GM19328 (cell line): ENCODE results near the gene PTPRR.

Source experiments
- ATAC-seq: cut with Tn5 transposase; IDR thresholded peaks from one replicate; pipeline ENCODE4 v1.9.1; 2021; ENCODE audit warnings: mild to moderate bottlenecking, moderate library complexity; ENCODE audit not compliant: unreplicated experiment

The PTPRR gene

GRCh38 chr12:70920251-70920851 lies at the start of gene PTPRR:
Gene PTPRR, minus strand, starts transcription at chr12:70920738. Its CDS starts 348 bp downstream, at chr12:70920390.
- no peak for ATAC-seq

- no peak for ATAC-seq
Measured at GRCh38 chr12:70966996-70967790, 46.7 kb upstream of the PTPRR start.

- ATAC-seq: no peak
Measured at GRCh38 chr12:70966046-70966445, 45.5 kb upstream of the PTPRR start.

GRCh38 chr12:70964867-70965510 lies 44.5 kb upstream of the PTPRR start:
- ATAC-seq: no peak

GRCh38 chr12:70963081-70963660 lies 42.6 kb upstream of the PTPRR start:
- ATAC-seq: no peak

- ATAC-seq: peak; percentile 60
Measured at GRCh38 chr12:70962226-70962794, 41.8 kb upstream of the PTPRR start.

- no peak for ATAC-seq
Measured at GRCh38 chr12:70960484-70960883, 39.9 kb upstream of the PTPRR start.

GRCh38 chr12:70955415-70955814 lies 34.9 kb upstream of the PTPRR start:
- ATAC-seq: no peak

GRCh38 chr12:70950451-70950850 lies 29.9 kb upstream of the PTPRR start:
- no peak for ATAC-seq

GRCh38 chr12:70948976-70949336 lies 28.4 kb upstream of the PTPRR start:
- ATAC-seq: no peak

- ATAC-seq: no peak
Measured at GRCh38 chr12:70948236-70948975, 27.9 kb upstream of the PTPRR start.

GRCh38 chr12:70936203-70936813 lies 15.8 kb upstream of the PTPRR start:
- ATAC-seq: no peak

GRCh38 chr12:70933133-70933532 lies 12.6 kb upstream of the PTPRR start:
- ATAC-seq: no peak

- no peak for ATAC-seq
Measured at GRCh38 chr12:70929029-70929428, 8.5 kb upstream of the PTPRR start.

- ATAC-seq: no peak
Measured at GRCh38 chr12:70928071-70928470, 7.5 kb upstream of the PTPRR start.

- ATAC-seq: no peak
Measured at GRCh38 chr12:70927356-70927755, 6.8 kb upstream of the PTPRR start.

- ATAC-seq: no peak
Measured at GRCh38 chr12:70925539-70925938, 5.0 kb upstream of the PTPRR start.

GRCh38 chr12:70920891-70921290 lies 353 bp upstream of the PTPRR start:
- ATAC-seq: no peak

- no peak for ATAC-seq
Measured at GRCh38 chr12:70919597-70920035, 922 bp downstream of the PTPRR start.

GRCh38 chr12:70919176-70919575 lies 1.4 kb downstream of the PTPRR start:
- ATAC-seq: no peak
